HG02981 (cell line): ENCODE data around the gene SOSTDC1.
"Not testable (repeated sequence)": the region's sequence is repeated elsewhere in the genome, so short reads cannot be mapped to it uniquely, and the experiment has no call there.

Experiments used
- ATAC-seq: cut with Tn5 transposase; IDR thresholded peaks from one replicate; pipeline ENCODE4 v1.9.1; 2021; ENCODE audit warnings: mild to moderate bottlenecking, moderate library complexity; ENCODE audit not compliant: unreplicated experiment

SOSTDC1 gene

GRCh38 chr7:16463520-16463919 lies 2.0 kb downstream of the SOSTDC1 start:
- ATAC-seq, result no peak

- no peak for ATAC-seq
These were observed 3.1 kb downstream of the SOSTDC1 start for GRCh38 chr7:16462431-16462889.

- ATAC-seq, result no peak
These were observed 4.6 kb downstream of the SOSTDC1 start for GRCh38 chr7:16460789-16461493.

DNA sequence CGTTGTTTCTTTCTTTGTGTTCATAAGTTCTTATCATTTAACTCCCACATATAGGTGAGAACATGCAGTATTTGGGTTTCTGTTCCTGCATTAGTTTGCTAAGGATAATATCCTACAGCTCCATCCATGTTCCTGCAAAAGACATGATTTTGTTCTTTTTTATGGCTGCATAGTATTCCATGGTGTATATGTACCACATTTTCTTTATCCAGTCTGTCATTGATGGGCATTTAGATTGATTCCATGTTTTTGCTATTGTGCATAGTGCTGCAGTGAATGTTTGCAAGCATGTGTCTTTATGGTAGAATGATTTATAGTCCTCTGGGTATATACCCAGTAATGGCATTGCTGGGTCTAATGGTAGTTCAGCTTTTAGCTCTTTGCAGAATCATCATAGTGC lies 9.2 kb downstream of the SOSTDC1 start:
- ATAC-seq, result not testable (repeated sequence)

GRCh38 chr7:16455591-16455990 lies 9.9 kb downstream of the SOSTDC1 start:
- ATAC-seq, result no peak

GRCh38 chr7:16450366-16450765 lies 15.2 kb downstream of the SOSTDC1 start:
- no peak for ATAC-seq

- no peak for ATAC-seq
These were observed 17.7 kb downstream of the SOSTDC1 start for GRCh38 chr7:16447876-16448275.

GRCh38 chr7:16446508-16446907 lies 19.0 kb downstream of the SOSTDC1 start:
- ATAC-seq, result no peak

DNA sequence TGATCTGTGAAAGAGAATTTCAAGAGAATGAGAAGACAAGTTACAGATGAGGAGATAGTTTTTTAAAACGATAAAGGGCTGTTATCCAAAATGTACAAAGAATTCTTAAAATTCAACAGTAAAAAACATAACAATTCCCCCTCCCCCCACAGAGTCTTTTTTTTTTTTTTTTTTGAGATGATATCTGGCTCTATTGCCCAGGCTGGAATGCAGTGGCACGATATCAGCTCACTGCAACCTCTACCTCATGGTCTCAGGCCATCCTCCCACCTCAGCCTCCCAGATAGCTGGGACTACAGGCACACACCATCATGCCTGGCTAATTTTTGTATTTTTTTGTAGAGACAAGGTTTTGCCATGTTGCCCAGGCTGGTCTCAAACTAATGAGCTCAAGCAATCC lies 21.7 kb downstream of the SOSTDC1 start:
- not testable (repeated sequence) for ATAC-seq

DNA sequence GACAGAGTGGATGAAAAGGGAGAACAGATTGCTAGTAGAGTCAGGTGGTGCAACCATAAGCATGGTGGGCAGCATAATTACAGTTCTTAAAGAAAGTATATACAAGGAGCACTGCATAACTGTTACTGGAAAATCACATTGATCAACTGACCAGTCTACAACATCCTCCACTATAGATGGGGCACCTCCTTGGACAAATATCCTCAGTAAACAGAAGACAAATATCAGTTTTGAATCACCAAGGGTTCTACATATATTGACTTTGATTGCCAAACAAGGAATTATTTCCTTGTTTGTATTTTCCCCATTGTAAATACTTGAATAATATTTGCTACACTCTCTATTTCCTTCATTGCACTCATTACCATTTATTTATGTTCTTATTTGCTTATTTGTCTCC lies 26.6 kb downstream of the SOSTDC1 start:
- no peak for ATAC-seq

DNA sequence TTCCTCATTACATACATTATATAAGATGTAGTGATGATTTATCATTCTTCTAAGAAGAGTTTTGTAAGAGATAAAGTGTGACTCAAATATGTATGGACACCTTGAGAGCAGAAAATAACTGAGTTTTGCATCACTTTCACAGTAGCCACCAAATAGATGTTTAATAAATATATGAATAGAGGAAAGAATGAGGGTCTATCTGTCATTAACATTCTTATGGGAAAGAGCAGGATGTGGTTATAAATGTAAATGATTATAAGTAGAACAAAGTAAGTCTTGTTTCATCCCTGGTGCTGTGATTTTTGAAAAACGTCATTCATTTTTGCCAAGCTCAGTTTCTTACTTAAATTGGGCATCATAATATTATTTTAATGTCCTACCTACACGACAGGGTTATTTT lies 29.2 kb downstream of the SOSTDC1 start:
- no peak for ATAC-seq

DNA sequence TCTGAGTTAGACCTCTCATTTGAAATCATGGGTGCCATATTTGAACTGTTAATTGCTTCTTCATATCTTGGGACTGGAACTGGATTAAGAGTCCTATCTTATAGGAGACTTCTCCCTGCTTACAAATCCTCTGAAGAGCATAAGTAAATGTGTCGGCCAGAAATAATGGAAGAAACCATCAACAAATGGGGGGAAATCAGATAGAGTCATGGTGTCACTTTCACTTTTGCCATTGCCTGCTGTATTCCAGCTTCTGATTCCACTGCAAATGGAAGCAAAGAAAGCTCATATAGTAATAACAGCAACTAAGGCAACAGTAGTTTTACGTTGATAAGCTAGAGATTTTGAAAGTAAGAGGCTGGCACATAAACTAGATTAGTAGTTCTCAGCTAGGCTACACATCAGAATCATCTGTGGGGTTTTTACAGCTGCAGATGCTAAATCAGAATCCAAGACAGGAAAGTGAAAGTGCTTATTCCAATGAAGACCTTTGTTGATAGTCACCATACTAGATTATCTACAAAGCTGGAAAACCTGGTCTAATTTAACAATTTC lies 31.9 kb downstream of the SOSTDC1 start:
- no peak for ATAC-seq

GRCh38 chr7:16432425-16432731 lies 33.2 kb downstream of the SOSTDC1 start:
- ATAC-seq, result no peak

- peak; percentile 56 for ATAC-seq
These were observed 33.7 kb downstream of the SOSTDC1 start for GRCh38 chr7:16431646-16432424.

DNA sequence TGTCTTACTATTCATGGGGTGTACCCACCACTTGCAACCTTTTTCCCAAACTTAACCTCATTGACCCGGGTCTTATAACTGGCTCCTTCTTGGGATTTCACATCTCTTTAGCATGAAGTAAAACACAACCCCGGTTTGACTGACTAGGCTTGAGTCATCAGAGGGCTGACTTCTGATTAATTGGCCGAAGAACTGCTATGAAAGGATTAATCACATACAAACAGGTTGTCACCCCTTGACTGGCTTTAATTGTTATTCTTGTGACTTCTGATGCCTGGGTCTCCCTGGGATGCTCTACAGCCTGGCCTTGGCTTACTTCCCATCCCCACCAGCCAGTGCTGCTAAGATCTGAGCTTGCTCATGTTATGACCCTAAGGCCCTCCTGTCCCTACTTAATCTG lies 35.4 kb downstream of the SOSTDC1 start:
- ATAC-seq, result no peak

DNA sequence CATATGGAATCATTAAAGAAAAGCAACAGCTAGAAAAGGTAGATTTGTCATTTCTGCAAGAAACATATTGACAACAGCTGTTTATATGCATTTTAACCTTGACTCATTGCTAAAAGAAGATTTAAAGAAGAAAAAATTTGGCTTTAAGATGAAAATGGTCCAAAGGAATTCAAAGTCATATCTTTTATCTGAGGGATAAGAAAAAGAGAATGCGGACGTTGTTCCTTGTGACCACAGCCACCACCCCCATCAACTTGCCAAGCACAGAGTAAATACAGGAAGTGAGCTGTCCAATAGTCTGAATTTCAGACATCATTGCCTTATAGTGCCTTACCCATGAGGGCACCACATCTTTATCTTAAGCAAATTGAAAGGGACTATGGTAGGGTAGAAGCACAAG lies 36.9 kb downstream of the SOSTDC1 start:
- no peak for ATAC-seq

DNA sequence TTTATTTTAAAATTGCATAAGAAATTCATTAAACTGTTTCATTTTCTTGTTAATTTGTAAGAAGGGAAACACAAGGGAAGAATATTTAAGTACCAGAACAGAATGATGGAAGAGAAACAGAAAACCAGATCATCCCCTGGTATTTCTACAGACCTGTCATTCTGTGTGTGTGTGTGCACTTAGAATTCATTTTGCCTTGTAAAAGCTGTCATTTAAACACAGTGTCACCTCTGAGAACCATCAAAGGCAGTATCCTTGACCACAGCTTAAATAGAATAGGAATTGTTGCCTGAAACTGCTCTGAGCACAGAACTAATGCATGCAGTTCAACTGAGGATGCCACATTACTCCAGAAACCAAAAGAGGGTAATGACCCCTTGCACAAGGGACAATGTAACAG lies 37.4 kb downstream of the SOSTDC1 start:
- ATAC-seq, result no peak

- no peak for ATAC-seq
These were observed 41.8 kb downstream of the SOSTDC1 start for GRCh38 chr7:16423761-16424160.

- ATAC-seq, result no peak
These were observed 42.6 kb downstream of the SOSTDC1 start for GRCh38 chr7:16422917-16423316.

- no peak for ATAC-seq
These were observed 43.5 kb downstream of the SOSTDC1 start for GRCh38 chr7:16422103-16422435.

DNA sequence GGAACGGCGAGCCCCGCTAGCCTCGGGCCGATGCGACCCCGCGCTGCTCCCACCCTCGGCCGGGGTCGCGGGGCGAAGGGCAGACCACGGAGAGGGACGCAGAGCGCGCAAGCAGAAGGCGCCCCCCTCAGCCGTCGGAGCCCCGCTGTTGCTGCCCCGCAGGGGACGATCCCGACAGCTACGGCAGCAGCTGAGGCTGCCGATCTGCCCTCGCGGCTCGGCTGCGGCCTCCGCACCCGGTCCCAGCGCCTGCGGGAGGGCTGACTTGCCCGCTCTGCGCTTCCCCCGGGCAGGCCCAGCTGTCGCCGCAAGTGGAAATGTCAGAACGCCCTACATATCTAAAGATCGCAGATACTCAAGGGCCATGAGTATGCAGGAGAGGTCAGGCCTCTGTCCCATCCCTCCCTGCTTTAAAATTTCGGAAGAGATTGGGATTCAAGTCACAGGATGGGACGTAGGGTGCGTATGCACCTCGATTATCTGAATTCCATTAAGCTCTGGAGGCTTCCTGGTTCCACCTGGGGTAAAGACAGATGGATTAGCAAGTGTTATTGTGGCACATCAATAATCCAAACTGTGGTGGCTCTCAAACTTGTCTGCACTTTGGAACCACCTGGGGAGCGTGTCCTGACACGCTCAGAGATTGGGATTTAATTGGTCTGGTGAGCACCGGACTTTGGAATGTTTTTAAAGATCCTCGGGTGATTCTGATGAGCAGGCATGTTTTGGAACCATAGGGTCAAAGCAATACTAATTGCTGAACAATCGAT lies 44.0 kb downstream of the SOSTDC1 start, which contains the start of gene CRPPA:
TSS of gene CRPPA (minus strand) at position 206 of the 770 bp plus-strand sequence. CDS start 216 bp downstream, outside the sequence.
- ATAC-seq, result peak; percentile 32
